Activated CD8-positive, alpha-beta memory T cell treated with anti-CD3 and anti-CD28 coated beads, Interleukin-2, amount 10 ng/mL, durations not matched to agents 7 days and 5 days (primary cell): ENCODE results near the gene TMEFF1. TPM values are rescaled to one million over a fixed set of nuclear protein-coding genes. Genes with fewer than 3 reads are reported as not detected.

Experiments
- ATAC-seq: fragments of 150-1000 bp; cut with Tn5 transposase; one replicate; pipeline ENCODE4 v1.10.0; 2021; ENCODE audit warnings: moderate library complexity
- CTCF ChIA-PET: fragments of 350-600 bp; sonication (Branson Sonifier 250); formaldehyde crosslinking; loops from one replicate; lab custom pipeline; 2021; ENCODE audit warnings: antibody characterized with exemption; lab: Charles Lee
- DNase-seq: peaks from one replicate; pipeline ENCODE4 v3.0.0-alpha.2; 2020
- H3K27ac Mint-ChIP-seq: one replicate; pipeline ENCODE4 v1.8.0; 2021; ENCODE audit warnings: mild to moderate bottlenecking, mixed read lengths
- H3K27me3 Mint-ChIP-seq: one replicate; pipeline ENCODE4 v1.8.0; 2021; ENCODE audit warnings: mixed read lengths
- H3K36me3 Mint-ChIP-seq: one replicate; pipeline ENCODE4 v1.8.0; 2021; ENCODE audit warnings: mild to moderate bottlenecking, mixed read lengths
- H3K4me1 Mint-ChIP-seq: one replicate; pipeline ENCODE4 v1.8.0; 2021; ENCODE audit warnings: mixed read lengths
- H3K4me3 Mint-ChIP-seq: one replicate; pipeline ENCODE4 v1.8.0; 2021; ENCODE audit warnings: mild to moderate bottlenecking, moderate library complexity, mixed read lengths
- H3K9me3 Mint-ChIP-seq: one replicate; pipeline ENCODE4 v1.8.0; 2022; ENCODE audit warnings: low read depth, mixed read lengths
- total RNA-seq, 2 experiments: library from RNA; stranded (reverse); gene quantifications; one replicate each; pipeline ENCODE4 v1.2.3, GENCODE V29; 2021

TMEFF1 gene
- total RNA-seq, result under 1 TPM in 1 of 2 experiments, not detected in 1; 0.49 TPM

- ATAC-seq, result peak; percentile 76
- CTCF ChIA-PET, result interaction anchor here (0.7 kb wide), 1 partner anchor 14 kb away, joined by 3 read pairs; no protein-coding TSS in a partner anchor
- peak within 1 kb of the TSS; percentile 52 for H3K4me3 Mint-ChIP-seq
- no peak within 1 kb of the TSS for H3K27ac Mint-ChIP-seq
- H3K27me3 Mint-ChIP-seq, result peaks cover 35% of the 10 kb centered on the region
- no peaks in the 10 kb centered on the region for H3K36me3 Mint-ChIP-seq
- peaks cover 5% of the 10 kb centered on the region for H3K4me1 Mint-ChIP-seq
- no peaks in the 10 kb centered on the region for H3K9me3 Mint-ChIP-seq
- peak; percentile 47 for DNase-seq
Measured at GRCh38 chr9:100472788-100473275, at the start of gene TMEFF1. Gene TMEFF1 (plus strand): TSS chr9:100473149. CDS start chr9:100473545, 396 bp downstream.

- Mint-ChIP-seq H3K36me3 (peaks cover 4% of the 10 kb centered on the region), H3K4me1 (peaks cover 28% of the 10 kb centered on the region), H3K27me3 (peaks cover 15% of the 10 kb centered on the region), H3K27ac (no peak overlapping the region), H3K4me3 (peak overlapping the region; percentile 84), H3K9me3 (no peaks in the 10 kb centered on the region)
- CTCF ChIA-PET, result interaction anchor here (0.9 to 2.6 kb wide), 6 partner anchors 12 to 102 kb away, joined by 3 to 15 read pairs (median 5); partner anchors contain the start of gene TEX10
- DNase-seq, result no peak
- ATAC-seq, result no peak
Measured at GRCh38 chr9:100425758-100426157, 47.2 kb upstream of the TMEFF1 start.

- ATAC-seq (no peak), DNase-seq (no peak)
- H3K9me3 Mint-ChIP-seq, result no peaks in the 10 kb centered on the region
- H3K36me3 Mint-ChIP-seq, result peaks cover 4% of the 10 kb centered on the region
- CTCF ChIA-PET, result interaction anchor here (0.6 to 2.6 kb wide), 8 partner anchors 9 to 103 kb away, joined by 3 to 15 read pairs (median 4); partner anchors contain the start of gene TEX10
- peak overlapping the region; percentile 83 for H3K27ac Mint-ChIP-seq
- H3K4me1 Mint-ChIP-seq, result peaks cover 28% of the 10 kb centered on the region
- peak overlapping the region; percentile 84 for H3K4me3 Mint-ChIP-seq
- H3K27me3 Mint-ChIP-seq, result peaks cover 15% of the 10 kb centered on the region
Measured at GRCh38 chr9:100426189-100426529, 46.8 kb upstream of the TMEFF1 start.

GRCh38 chr9:100426530-100427365 lies 46.2 kb upstream of the TMEFF1 start, which contains the start of gene MSANTD3:
Gene MSANTD3 (plus strand): TSS chr9:100427143. CDS start chr9:100441939, 14,796 bp downstream.
- CTCF ChIA-PET, result interaction anchor here (0.6 to 2.6 kb wide), 8 partner anchors 10 to 103 kb away, joined by 3 to 15 read pairs (median 4); partner anchors contain the start of gene TEX10
- no peaks in the 10 kb centered on the region for H3K9me3 Mint-ChIP-seq
- H3K27ac Mint-ChIP-seq, result peak within 1 kb of the TSS; percentile 83
- peak; percentile 87 for ATAC-seq
- H3K36me3 Mint-ChIP-seq, result peaks cover 4% of the 10 kb centered on the region
- peak; percentile 62 for DNase-seq
- peaks cover 13% of the 10 kb centered on the region for H3K27me3 Mint-ChIP-seq
- H3K4me3 Mint-ChIP-seq, result peak within 1 kb of the TSS; percentile 84
- peaks cover 28% of the 10 kb centered on the region for H3K4me1 Mint-ChIP-seq

GRCh38 chr9:100427366-100428263 lies 45.3 kb upstream of the TMEFF1 start:
- ATAC-seq (peak; percentile 67), DNase-seq (peak; percentile 52)
- peak overlapping the region; percentile 65 for H3K27ac Mint-ChIP-seq
- peak overlapping the region; percentile 78 for H3K4me3 Mint-ChIP-seq
- CTCF ChIA-PET, result interaction anchor here (1.1 to 2.6 kb wide), 4 partner anchors 10 to 104 kb away, joined by 4 to 15 read pairs (median 8); no protein-coding TSS in a partner anchor
- no peaks in the 10 kb centered on the region for H3K9me3 Mint-ChIP-seq
- peaks cover 4% of the 10 kb centered on the region for H3K36me3 Mint-ChIP-seq
- H3K4me1 Mint-ChIP-seq, result peaks cover 28% of the 10 kb centered on the region
- peaks cover 6% of the 10 kb centered on the region for H3K27me3 Mint-ChIP-seq

GRCh38 chr9:100428871-100429654 lies 43.9 kb upstream of the TMEFF1 start:
- CTCF ChIA-PET, result interaction anchor here (0.5 to 1.3 kb wide), 2 partner anchors 9 to 12 kb away, joined by 3 to 6 read pairs; no protein-coding TSS in a partner anchor

GRCh38 chr9:100430286-100430940 lies 42.5 kb upstream of the TMEFF1 start:
- Mint-ChIP-seq H3K4me3 (no peak overlapping the region), H3K27me3 (peaks cover 2% of the 10 kb centered on the region), H3K9me3 (no peaks in the 10 kb centered on the region), H3K36me3 (peaks cover 5% of the 10 kb centered on the region), H3K4me1 (peaks cover 28% of the 10 kb centered on the region), H3K27ac (no peak overlapping the region)
- CTCF ChIA-PET, result no interaction called here
- ATAC-seq, result no peak
- no peak for DNase-seq

More at GRCh38 chr9:100428871-100429654, 43.9 kb upstream of the TMEFF1 start:
- ATAC-seq (no peak), DNase-seq (no peak)
- Mint-ChIP-seq H3K36me3 (peaks cover 5% of the 10 kb centered on the region), H3K27me3 (peaks cover 2% of the 10 kb centered on the region), H3K9me3 (no peaks in the 10 kb centered on the region), H3K4me3 (no peak overlapping the region), H3K27ac (no peak overlapping the region), H3K4me1 (peaks cover 28% of the 10 kb centered on the region)

- Mint-ChIP-seq H3K27me3 (no peaks in the 10 kb centered on the region), H3K4me1 (peaks cover 18% of the 10 kb centered on the region), H3K4me3 (no peak overlapping the region), H3K27ac (no peak overlapping the region), H3K9me3 (no peaks in the 10 kb centered on the region), H3K36me3 (peaks cover 5% of the 10 kb centered on the region)
- ATAC-seq (no peak), DNase-seq (no peak)
- CTCF ChIA-PET, result no interaction called here
Measured at GRCh38 chr9:100431886-100432285, 41.1 kb upstream of the TMEFF1 start.

- DNase-seq (no peak), ATAC-seq (no peak)
- CTCF ChIA-PET, result no interaction called here
- Mint-ChIP-seq H3K27me3 (no peaks in the 10 kb centered on the region), H3K4me3 (no peak overlapping the region), H3K9me3 (no peaks in the 10 kb centered on the region), H3K27ac (no peak overlapping the region), H3K36me3 (peaks cover 5% of the 10 kb centered on the region), H3K4me1 (peaks cover 17% of the 10 kb centered on the region)
Measured at GRCh38 chr9:100432736-100433135, 40.2 kb upstream of the TMEFF1 start.

GRCh38 chr9:100436571-100436970 lies 36.4 kb upstream of the TMEFF1 start:
- H3K36me3 Mint-ChIP-seq, result peaks cover 3% of the 10 kb centered on the region
- no peak overlapping the region for H3K4me3 Mint-ChIP-seq
- no peak overlapping the region for H3K27ac Mint-ChIP-seq
- CTCF ChIA-PET, result interaction anchor here (1.0 to 2.6 kb wide), 7 partner anchors 10 to 112 kb away, joined by 3 to 15 read pairs (median 6); partner anchors contain the start of genes MSANTD3 and TEX10
- DNase-seq (no peak), ATAC-seq (no peak)
- H3K4me1 Mint-ChIP-seq, result no peaks in the 10 kb centered on the region
- H3K9me3 Mint-ChIP-seq, result no peaks in the 10 kb centered on the region
- no peaks in the 10 kb centered on the region for H3K27me3 Mint-ChIP-seq

- Mint-ChIP-seq H3K36me3 (peaks cover 3% of the 10 kb centered on the region), H3K27me3 (no peaks in the 10 kb centered on the region), H3K9me3 (no peaks in the 10 kb centered on the region), H3K4me1 (no peaks in the 10 kb centered on the region), H3K27ac (no peak overlapping the region), H3K4me3 (no peak overlapping the region)
- DNase-seq (peak; percentile 71), ATAC-seq (peak; percentile 30)
- CTCF ChIA-PET, result interaction anchor here (1.1 to 2.6 kb wide), 15 partner anchors 9 to 1591 kb away, joined by 3 to 15 read pairs (median 6); partner anchors contain the start of genes MSANTD3 and TEX10
Measured at GRCh38 chr9:100437860-100438805, 34.8 kb upstream of the TMEFF1 start.
